HG03521 (cell line): ENCODE results near the gene EPAS1.

Experiments
- ATAC-seq: cut with Tn5 transposase; IDR thresholded peaks from one replicate; pipeline ENCODE4 v1.9.1; 2021; ENCODE audit warnings: mild to moderate bottlenecking, moderate library complexity; ENCODE audit not compliant: unreplicated experiment

Gene EPAS1

DNA sequence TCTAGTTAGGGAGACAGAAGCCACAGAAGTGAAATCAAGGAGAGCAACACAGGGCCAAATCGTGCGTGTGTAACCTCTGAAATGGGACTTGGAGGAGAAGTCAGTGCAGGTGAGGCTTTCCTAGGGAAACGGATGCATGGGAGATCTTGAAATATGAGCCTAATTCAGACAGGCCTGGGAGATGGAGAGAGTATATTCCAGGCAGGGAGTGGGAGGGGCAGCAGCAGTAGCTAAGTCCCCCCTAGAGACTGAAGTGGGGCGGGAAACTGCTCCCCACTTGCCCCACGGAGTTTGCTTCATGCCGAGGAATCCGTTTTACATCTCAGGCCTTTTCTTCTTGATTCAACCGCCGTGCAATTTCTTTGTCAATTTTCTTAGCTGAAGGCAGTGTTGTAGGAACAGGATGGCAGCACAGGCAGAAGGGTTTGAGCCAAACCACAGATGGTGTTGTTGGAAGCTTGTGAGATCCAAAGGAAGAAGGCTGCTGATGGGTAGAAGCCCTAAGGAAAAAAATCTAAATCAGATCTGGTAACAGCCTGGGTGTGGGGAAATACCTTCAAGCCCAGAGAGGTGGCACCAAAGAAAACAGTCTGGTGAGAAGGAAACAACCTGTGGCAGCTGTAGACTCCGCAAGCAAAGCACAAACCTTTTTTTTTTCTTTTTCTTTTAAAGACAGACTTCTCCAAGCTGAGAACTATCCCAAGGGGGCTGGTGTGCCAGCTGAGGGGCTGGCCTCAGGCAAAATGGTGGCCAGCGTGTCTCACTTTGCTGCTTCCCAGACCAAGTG is 40.2 kb downstream of the EPAS1 start:
- ATAC-seq: no peak

DNA sequence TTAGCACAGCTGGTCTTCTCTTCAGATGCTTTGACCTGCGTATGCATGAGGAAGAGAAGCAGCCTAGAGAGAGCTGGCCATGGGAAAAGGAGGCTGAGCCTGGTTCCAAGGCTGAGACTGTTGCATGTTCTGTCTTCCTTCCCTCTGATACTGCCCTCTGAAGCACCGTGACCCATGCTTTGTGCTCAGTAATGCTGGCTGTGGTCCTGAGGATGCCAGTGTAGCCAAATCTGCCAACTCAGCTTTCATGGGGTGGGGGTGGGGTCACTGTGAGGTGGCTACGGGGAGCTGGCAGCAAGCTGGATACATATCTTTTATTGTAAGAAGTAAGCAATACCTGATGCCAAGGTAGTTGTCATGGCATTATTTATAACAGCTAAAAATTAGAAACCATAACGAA is 41.5 kb downstream of the EPAS1 start:
- no peak for ATAC-seq

DNA sequence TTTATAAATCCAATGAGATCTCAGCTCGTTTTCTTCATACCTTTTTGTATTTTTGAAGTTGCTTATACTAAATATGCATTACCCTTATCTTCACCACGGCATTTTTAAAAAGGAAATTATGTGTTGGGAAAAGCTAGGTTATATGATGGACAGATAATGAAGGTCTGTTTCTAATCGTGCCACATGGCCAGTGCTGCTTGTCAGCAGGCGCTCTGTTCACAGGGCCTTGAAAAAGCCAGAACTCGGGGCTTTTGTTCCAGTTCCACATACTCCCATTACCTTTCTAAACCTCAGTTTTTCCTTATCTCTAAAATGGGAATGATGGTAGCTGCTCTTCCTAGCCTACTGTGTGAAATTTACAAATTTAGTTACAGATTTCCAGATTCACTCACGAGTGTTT is 42.0 kb downstream of the EPAS1 start:
- no peak for ATAC-seq

DNA sequence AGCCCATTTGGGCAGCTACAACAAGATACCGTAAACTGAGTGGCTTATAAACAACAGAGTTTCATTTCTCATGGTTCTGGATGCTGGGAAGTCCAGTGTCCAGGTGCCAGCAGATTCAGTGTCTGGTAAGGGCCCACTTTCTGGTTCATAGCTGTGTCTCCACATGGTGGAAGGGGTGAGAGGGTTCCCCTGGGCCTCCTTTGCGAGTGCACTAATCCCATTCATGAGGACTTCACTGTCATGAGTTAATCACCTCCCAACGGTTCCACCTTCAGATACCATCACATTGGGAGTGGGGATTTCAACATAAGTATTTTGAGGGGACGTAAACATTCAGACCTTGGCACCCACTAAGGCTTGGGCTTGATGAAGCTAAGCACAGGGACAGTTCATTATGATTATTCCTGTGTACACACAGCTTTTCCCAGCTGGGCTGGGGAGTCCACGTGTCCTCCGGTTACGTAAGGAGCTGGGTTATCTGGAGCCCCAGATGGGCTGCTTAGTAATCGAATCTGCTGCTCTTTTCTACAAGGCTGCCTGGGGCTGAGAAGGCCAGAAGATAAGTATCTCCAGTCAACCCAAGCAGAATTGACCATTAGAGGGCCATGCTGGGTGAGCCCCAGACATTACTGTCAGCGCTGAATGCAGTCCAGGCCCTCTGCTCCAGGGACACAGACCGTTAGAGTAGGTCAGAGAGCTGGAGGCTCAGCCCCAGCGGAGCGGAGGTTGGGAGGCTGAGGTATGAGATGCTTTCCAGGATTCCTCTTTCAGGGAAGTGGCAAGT is 42.7 kb downstream of the EPAS1 start:
- no peak for ATAC-seq

DNA sequence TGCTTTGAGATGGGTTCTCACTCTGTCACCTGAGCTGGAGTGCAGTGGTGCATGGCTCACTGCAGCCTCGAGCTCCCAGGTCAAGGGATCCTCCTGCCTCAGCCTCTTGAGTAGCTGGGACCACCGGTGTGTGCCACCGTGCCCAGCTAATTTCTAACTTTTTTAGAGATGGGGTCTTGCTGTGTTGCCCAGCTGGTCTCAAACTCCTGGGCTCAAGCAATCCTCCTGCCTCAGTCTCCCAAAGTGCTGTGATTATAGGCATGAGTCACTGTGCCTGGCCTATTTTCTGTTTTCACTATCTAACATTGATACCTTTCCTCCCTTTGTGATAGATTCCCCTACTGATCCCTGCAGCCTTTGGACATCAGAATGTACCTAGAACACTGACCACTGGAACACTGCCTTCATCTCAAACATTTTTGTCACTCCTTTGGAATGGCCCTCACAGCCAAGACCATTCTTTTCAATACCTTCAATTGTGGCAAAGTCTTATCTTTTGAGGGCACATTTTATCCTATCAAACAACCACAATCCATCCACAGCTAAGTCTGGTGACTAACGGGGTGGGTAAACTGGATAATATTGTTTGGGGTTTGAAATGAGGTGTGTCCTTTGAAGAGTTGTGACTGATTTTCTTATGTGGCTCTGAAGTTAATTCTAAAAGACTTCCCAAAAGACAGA is 43.7 kb downstream of the EPAS1 start:
- ATAC-seq: no peak

DNA sequence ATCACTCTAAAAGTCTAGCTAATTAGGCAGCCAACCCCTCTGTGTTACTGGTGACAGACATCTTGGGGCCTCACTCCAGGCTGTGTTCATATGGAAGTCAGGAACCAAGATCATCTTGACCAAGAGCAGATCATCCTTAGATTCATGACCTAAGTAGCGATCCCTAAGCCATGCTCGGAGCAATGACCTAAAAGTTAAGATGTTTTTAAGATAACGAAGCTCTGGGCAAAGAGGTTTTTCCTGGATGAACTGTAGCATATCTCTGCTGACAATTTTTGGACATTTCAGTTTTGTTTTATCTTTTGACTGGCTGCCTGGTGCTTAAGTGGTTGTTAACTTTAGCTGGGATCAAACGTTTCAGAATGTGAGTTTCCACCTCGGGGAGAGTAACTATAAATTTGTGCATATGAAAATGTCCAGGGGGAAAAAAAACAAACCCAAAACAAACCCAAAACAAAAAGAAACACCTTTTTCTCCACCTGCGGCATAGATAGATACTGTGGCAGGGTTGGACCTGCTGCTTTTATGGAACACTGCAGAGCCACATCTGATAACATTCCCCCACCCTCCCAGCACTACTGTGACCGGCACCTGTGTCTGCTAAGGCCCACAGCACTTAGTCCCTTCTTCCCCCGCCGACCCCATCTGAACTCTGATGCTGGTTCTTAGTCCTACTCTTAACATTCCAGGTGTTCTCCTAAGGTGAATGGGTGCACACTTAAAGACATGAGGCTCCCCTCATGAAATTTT is 45.5 kb downstream of the EPAS1 start:
- no peak for ATAC-seq

DNA sequence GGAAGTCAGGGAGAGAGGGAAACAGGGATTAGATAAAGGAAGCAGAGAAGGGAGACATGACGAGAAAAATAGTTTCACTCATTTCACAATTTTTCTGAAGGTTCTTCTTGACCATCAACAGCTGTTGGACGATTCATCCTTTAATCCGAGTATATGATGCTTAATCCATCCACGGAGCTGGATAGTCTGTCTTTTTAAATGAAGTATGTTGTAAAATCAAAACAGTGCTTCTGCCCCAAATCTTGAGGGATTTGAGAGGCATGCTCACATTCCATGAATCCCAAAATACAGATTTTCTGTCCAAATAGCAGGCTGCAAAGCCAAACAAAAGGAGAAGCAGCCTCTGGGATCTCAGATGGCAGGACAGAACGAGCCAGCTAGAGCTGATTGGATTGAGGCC is 47.5 kb downstream of the EPAS1 start:
- no peak for ATAC-seq

DNA sequence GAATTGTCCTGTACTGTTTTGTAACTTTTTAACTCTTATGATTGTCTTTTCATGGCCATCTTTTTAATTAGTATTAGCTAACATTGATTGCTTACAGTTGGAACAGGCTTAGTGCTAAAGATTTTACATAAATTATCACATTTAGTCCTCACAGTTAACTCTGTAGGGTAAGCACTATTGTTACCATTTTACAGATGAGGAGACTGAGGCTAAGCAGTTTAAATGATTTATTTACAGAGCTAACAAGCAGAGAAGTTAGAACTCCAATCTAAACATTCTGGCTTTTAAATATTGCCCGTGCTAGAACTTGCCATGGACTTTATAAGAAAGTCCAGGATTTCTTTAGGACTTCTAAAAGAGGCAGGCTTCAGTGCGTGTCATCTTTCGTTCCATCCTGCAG is 48.6 kb downstream of the EPAS1 start:
- no peak for ATAC-seq

DNA sequence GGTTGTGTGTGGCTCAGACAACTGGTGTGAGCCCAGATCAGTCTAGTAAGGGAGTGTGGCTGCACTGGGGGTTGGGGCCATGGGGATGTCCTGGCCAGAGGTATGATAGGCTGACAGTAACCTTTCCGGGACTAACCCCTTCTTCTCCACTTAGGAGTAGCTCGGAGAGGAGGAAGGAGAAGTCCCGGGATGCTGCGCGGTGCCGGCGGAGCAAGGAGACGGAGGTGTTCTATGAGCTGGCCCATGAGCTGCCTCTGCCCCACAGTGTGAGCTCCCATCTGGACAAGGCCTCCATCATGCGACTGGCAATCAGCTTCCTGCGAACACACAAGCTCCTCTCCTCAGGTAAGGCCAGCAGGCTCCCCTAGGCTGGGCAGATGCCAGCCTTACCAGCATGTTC is 49.5 kb downstream of the EPAS1 start:
- ATAC-seq: no peak

DNA sequence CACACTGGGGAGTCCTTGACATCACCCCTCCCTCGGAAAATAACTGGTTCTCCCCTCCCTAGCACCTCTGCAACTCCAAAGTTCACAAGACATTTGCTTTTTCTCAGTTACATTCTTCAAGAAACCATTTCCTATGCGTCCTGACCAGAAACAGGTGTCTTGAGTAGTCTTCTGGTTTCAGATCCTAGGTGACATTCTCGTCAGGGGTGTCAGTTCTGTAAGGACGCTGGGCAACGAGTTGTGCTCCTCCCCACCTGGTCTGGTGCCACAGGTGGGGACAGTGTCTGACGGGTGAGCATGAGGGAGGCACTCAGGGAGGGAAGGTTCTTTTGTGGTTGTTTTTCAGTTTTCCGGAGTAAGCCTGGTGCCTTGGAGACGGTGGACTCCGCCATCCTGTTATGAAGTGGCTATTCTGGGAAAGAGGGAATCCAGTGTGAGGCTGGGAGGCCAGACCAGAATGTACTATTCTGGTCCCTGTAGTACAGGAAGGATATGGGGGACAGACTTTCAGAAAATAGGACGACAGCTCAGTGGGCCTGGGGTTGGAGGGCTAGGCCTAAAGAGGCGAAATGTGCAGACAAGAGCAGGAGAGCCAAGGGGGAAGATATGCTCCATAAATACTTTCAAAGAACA is 50.6 kb downstream of the EPAS1 start:
- ATAC-seq: peak; percentile 46

DNA sequence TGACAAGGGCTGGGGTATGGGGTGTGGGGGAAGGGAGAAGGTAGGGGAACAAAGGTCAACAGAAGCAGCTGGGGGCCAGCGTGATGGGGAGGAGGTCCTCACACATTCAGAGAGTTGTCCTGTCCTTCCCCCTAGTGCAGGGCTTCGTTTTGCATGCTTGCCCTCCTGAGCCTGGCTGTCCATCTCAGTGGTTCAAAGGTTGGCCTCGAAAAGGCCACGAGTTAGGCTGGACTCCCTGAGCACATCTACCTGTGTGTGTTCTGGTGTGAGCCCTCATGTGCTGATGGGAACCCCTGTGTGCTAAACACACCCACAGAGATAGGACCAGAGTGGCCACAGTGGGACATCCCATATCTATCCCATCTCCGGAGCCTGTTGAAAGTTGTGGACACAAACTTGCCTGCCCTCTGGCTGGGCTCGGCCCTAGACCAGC is 51.9 kb downstream of the EPAS1 start:
- ATAC-seq: no peak

DNA sequence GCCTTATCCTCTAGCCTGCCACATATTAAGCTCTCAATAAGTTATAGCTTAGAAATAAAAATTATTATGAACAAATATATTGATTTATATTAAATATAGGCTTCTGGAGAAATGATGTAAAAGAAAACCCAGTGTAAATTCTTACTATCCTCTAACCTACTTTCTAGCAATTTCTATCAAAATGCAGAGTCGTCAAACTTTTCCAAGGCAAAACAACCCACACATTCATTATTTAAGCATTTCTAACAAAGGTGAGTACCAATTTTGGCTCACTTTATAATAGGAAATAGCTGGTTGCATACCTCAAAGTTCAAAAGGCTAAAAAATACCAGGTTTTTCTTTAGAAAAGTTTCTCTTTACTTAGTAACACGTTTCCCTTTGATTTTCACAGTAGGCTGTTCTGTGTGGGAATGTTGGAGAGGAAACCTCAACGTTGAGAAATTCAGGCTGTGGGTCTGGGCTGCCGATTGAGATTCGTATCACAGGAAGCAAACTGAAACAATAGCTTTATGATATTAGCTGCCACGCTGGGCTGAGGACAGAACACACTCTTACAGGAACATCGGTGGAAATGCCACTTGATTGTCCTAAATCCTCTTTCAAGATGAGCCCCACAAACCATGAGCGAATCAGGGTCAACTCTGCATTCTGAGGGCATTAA is 53.0 kb downstream of the EPAS1 start:
- no peak for ATAC-seq

DNA sequence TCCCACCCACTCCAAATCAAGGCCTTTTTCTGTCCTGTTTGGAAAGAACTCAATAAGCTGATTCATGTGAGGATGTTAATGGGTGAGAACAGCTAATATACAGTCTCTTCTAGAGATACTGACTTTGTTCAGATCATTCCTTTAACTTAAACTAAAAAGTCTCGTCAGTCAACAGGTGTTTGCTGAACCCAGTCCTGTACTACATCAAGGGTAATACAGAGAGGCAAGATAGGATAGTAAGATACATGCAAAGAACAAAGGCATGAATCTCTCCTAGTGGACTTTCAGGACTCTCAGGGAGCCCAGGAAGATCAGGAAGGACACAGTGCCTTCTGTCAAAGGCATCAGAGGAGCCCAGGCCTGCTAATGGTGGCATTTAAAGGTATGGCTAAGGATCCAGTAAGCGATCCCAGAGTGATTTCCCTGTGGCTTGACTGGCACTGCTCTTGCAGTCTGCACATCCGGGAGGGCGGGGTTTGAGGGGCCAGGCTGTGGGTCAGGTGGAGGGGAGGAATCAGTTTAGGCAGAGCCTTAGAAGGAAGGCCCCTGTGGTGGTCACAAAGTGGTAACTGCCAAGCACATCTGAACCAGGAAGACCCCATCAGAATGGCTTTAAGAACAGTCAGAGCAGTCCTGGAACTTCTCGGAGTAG is 54.0 kb downstream of the EPAS1 start:
- no peak for ATAC-seq

DNA sequence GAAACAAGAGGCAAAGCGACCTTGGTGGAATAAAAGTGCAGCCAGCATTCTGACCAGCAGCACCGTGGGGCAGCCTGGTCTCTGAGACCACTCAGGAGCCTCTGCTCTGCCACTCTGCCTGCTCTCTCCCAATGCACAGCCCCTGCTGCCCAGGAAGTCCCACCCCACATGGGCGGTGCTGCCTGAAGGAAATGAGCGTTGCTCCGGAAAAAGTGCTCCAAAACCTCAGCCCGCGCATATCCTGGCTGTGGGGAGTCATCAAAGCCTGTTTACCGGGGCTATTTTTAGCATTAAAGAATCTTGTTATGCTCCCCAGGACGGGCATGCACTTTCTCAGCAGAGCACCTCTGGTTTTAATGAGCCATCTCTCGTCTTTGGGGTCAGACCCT is 54.5 kb downstream of the EPAS1 start:
- ATAC-seq: no peak

DNA sequence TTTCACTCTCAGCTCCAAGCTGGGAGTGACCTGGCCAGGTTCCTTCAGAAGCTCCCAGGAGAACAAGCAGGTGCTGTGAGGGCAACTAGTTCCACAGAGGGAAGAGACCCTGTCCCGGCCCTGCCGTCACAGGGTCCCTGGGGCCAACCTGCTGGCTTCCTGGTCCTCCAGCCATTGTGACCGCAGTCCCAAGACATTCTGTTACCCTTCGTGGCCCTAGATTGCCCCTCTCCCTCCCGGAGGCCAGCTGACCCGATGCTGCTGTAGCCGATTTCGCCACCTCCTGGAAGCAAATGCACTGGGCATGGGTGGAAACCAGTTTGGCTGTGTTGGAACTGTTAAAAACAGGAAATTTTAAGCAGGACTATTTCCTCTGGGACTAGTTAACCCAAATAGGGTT is 55.4 kb downstream of the EPAS1 start:
- no peak for ATAC-seq

DNA sequence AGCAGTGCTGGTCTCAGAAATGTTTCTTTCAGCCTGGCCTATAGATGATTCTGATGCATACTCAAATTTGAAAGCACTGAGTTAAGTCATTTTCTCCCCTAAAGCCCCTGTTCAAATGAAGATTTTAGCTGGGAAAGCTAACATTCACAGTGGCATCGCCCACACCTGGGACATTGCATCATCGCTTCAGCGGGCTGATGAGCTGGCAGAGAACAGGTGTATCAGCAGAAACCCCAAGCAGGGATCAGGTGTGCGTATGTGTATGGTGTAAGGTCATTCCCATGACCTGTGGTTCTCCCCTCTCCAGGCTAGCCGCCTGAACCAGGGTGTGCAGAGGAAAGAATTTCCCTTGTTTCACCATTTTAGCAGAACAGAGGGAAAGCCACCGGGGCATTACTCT is 56.3 kb downstream of the EPAS1 start:
- ATAC-seq: no peak

DNA sequence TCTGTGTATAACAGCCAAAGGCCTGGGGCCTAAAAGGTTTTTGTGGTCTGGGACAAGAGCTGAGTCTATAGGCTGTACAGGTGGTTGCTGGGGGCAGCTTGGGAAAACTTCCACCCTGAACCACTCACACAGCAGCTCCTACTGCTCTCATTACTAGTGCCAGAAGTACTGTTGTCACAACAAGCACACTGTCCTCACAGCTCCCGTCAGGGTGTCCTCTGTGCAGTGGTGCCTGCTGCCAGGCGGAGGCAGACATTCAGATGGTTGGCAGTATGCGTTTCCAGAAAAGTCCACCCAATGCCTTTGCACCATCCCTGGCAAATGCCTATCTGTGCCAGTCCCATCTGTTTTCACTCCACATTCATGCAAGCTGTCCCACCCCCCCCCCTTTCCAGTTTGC is 58.5 kb downstream of the EPAS1 start:
- ATAC-seq: no peak

DNA sequence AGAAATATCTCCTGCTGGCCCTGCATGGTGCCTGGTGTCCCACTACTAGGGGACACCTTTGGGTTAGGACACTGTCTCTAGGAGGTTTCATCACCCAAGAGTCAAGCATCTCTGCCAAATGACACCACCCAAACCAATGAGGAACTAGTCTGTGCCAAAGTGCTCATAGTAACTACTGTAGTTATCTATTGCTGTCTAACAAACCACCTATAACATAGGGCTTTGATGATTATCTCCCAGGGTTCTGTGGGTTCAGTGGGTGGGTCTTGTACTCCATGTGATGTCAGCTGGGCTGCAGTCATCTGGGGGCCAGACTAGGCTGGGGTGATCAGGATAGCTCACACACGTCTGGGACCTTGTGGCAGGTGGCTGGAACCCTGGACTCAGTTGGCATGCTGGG is 59.8 kb downstream of the EPAS1 start:
- no peak for ATAC-seq

DNA sequence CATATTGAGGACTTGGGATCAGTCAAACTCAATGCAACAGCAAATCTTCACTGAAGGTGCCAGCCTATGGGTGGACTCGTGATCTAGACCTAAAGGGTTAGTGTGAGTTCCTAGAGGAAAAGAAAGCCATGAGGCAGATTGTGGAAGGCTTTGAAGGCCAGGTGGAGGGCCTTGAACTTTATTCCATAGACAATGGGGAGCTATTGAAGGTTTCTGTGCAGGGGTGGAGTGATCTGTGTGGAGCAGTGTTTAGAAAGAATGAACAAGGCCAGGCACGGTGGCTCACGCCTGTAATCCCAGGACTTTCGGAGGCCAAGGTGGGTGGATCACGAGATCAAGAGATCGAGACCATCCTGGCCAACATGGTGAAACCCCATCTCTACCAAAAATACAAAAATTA is 61.5 kb downstream of the EPAS1 start:
- ATAC-seq: no peak

DNA sequence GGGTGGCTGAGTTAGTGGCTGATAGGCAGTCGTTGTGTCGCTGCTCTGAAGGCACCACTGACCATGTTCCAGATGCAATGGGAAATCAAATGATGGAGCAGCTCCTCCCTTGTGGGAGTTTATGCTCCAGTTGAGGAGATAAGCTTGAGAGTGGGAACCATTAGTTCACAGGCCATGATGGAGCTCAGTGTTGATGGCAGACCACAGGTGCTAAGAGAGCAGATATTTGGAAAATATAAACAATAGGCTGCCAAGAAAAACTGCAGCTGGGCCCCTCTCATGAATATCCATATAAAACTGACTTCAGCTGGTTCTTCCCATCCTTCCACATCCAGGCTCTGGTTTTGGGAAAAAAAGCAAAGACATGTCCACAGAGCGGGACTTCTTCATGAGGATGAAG is 63.1 kb downstream of the EPAS1 start:
- ATAC-seq: no peak
